Spleen (tissue), 7 donors: ENCODE measurements around the gene ENGASE.

Experiments
- CTCF ChIP-seq, 11 experiments: fragments of 200-600 bp in 7 of 11; fragments of 450-650 bp in 4 of 11; sonication (generic) in 4 of 11; IDR thresholded peaks in 8 of 11; conservative IDR thresholded peaks in 3 of 11; 1 replicate in 7 of 11; 2 replicates in 4 of 11; pipeline versions ENCODE4 v1.4.0 to v1.8.0; 2016 to 2021; ENCODE audit warnings: antibody characterized with exemption in 11 of 11, inconsistent platforms in 4 of 11, mild to moderate bottlenecking in 1 of 11
- POLR2A ChIP-seq, 3 donors: fragments of 450-650 bp; IDR thresholded peaks; one replicate each; pipeline ENCODE4 v1.5.1; 2017; ENCODE audit warnings: antibody characterized with exemption in 3 of 3, mild to moderate bottlenecking in 1 of 3
- POLR2AphosphoS5 ChIP-seq, 3 donors: sonication (generic); formaldehyde crosslinking; IDR thresholded peaks; one replicate each; pipeline ENCODE4 v1.5.1; 2017; ENCODE audit warnings: antibody characterized with exemption in 3 of 3
- donor health status: DM: no; HTN: no; CAD: no; lungs with moderate emphysema.
- donor health status: DM: no; HTN: no; CAD: no.
- donor health status: DM: no; HTN: no; CAD: no.

GRCh38 chr17:79044462-79044861 lies 30.2 kb upstream of the ENGASE start:
- TF ChIP-seq CTCF (IDR thresholded peaks at IDR 0.05 in 8 of 11, conservative IDR thresholded peaks at IDR 0.05 in 3 of 11) (no peak), POLR2A (IDR thresholded peaks at IDR 0.05) (no peak), POLR2AphosphoS5 (IDR thresholded peaks at IDR 0.05) (no peak)
